NCI-H345 treated with DMSO at 0.1 percent for 48 hours (cell line): ENCODE results near the gene TGM2.

Experiments
- DNase-seq: peaks from one replicate; lab custom pipeline; 2025; ENCODE audit not compliant: unreplicated experiment; lab: John Stamatoyannopoulos, UW

TGM2 gene

DNA sequence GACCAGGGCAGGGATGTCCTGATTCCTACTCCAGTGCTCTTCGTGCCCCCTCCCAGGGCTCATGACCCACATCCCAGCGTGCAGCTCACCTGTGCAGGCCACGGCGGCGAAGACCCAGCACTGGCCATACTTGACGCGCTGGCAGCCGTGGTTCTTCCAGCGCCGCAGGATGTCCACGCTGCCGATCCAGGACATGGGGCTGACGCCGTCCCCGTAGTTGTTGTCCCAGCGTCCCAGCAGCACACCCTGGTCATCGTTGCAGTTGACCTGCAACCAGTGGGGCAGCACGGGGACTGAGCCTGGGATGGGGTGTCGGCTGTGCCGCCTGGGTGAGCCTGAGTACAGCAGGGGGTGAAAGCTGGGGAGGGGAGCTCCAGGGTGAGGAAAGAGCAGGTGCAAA is 18.4 kb downstream of the TGM2 start:
- no peak for DNase-seq

- DNase-seq = no peak
Observed at GRCh38 chr20:38146156-38146555, 18.9 kb downstream of the TGM2 start.

DNA sequence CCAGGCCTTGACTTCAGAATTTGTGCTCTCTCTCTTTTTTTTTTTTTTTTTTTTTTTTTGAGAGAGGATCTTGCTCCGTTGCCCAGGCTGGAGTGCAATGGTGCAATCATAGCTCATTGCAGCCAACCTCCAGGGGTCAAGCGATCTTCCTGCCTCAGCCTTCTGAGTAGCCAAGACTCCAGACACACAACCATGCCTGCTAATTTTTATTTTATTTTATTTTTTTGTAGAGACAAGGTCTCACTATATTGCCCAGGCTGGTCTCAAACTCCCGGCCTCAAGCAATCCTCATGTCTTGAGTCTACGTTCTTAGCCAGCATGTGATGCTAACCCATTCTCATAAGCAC is 19.4 kb downstream of the TGM2 start:
- DNase-seq = no peak

GRCh38 chr20:38144974-38145728 is 19.9 kb downstream of the TGM2 start:
- DNase-seq = no peak

DNA sequence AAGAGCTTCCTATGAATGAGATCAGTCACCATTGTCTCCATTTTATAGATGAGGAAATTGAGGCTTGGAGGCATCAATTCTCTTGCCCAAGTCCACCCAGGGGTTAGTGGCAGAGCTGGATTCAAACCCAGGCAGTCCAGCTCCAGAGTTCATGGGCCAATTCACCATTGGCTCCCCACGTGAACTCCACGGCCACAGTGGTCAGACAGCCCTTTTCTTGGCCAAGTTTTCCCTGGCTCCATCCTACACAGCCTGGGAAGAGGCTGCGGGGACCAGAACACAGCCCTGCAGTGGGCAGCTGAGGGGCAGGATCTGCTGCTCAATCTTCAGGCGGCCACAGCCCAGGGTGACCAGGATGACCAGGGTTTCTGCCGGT is 20.5 kb downstream of the TGM2 start:
- no peak for DNase-seq

- no peak for DNase-seq
Observed at GRCh38 chr20:38143646-38144554, 21.2 kb downstream of the TGM2 start.

DNA sequence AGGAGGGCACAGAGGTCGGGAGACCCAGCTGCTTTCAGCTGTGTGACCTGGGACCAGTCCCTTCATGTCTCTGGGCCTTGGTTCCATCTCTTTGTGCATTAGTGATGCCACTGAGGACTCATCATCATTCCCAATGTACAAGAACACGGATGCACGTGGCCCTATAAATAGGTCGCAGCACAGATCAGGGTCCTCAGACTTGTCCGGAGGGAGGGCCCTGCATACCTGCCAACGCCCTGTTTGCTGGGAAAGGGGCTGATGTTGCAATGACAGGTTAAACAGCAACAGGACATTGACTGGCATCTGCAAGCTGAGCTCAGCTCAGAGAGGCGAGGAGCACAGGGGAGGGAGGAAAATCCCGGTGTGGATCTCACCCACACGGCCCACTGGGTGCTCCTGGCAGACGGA is 21.8 kb downstream of the TGM2 start:
- DNase-seq = no peak

DNA sequence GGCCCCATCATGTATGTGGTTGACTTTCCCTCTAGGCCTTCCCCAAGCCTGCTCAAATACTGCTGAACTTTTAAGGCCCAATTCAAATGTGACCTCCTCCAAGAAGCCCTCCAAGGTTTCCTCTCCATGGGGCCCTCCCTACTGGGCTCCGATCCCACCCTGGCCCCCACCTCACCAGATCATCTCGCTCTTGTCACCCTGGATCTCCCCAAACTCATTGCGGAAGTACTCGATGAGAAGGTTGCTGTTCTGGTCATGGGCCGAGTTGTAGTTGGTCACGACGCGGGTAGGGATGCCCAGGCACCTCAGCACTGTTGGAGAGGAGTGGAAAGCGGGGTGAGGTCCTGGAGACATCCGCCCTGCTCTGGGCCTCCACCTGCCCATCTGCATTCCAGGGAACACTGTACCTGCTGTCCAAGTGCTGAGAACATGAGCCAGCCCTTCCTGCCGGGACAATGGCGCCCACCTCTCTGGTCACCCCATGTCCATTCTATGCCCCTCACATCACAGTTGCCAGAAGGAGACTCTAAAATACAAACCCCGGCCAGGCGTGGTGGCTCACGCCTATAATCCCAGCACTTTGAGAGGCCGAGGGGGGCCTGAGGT is 23.1 kb downstream of the TGM2 start:
- DNase-seq = no peak

- no peak for DNase-seq
Observed at GRCh38 chr20:38141204-38141888, 23.7 kb downstream of the TGM2 start.

- DNase-seq = peak; percentile 36
Observed at GRCh38 chr20:38139977-38140753, 24.9 kb downstream of the TGM2 start.

DNA sequence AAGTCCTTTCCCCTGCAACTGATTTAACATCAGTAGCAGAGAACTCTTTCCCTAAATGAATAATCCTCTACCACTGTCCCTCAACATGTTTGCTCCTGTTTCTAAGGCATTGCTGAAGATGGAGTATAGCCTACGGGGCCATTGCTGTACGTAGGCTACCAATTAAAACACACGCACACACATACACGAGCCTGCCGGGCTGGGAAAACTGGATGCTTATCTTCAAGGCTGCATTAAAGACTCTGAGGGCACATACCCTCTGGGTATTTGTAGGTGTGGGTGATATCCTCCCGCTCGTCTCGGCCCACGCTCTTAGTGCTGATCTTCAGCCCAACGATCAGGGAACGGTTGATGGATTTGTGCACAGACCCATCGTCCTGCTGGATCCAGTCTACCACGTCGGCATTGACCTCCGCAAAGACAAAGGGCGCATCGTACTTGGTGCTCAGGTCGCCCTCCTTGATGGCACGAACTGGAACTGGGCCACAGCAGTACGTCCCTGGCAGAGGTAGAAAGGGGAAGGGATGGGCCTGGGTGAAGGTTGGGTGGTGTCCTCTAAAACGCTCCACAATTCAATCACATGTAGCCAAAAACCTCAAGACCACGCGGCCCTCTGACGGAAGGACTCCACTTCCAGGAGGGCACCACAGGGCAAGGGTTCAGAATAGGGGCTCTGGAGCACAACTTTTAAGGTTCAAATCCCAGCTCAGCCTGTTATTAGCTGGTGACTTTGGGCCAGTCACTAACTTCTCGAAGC is 25.7 kb downstream of the TGM2 start:
- DNase-seq = no peak

DNA sequence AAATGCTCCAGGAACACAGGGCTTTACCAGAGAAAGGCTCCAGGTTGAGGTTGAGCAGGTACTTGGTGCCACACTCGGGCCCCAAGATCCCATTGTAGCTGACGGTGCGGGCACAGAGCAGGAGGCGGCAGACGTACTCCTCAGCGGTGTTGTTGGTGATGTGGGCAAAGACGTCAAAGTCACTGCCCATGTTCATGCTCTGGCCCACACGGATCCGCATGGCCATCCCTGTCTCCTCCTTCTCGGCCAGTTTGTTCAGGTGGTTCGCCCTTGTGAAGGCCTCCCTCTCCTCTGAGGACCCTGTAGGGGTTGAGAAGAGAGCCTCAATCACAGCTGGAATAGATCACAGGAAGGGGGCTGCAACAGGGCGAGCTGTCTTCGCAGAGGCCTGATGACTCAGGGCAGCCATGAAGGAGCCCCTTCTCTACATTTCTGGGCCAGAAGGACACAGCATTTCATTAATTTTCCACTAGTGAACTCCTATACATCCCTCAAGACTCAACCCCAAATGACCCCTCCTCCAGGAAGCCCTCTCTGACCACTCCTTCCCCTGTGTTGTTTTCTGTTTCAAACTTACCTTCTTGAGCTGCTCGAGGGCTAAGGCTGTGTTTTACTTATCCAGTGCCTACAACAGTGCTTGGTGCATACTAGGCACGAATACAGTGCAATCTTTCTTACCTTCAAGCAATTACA is 26.8 kb downstream of the TGM2 start:
- DNase-seq = no peak

- DNase-seq = no peak
Observed at GRCh38 chr20:38137441-38138037, 27.5 kb downstream of the TGM2 start.

GRCh38 chr20:38136421-38137245 is 28.4 kb downstream of the TGM2 start:
- DNase-seq = no peak

- DNase-seq = no peak
Observed at GRCh38 chr20:38135651-38136420, 29.2 kb downstream of the TGM2 start.

GRCh38 chr20:38135271-38135650 is 29.8 kb downstream of the TGM2 start:
- no peak for DNase-seq
